GM18858 (cell line): ENCODE results near the gene TRIP10.

Experiments
- ATAC-seq: cut with Tn5 transposase; IDR thresholded peaks from one replicate; pipeline ENCODE4 v1.9.1; 2021; ENCODE audit not compliant: unreplicated experiment

TRIP10 gene

DNA sequence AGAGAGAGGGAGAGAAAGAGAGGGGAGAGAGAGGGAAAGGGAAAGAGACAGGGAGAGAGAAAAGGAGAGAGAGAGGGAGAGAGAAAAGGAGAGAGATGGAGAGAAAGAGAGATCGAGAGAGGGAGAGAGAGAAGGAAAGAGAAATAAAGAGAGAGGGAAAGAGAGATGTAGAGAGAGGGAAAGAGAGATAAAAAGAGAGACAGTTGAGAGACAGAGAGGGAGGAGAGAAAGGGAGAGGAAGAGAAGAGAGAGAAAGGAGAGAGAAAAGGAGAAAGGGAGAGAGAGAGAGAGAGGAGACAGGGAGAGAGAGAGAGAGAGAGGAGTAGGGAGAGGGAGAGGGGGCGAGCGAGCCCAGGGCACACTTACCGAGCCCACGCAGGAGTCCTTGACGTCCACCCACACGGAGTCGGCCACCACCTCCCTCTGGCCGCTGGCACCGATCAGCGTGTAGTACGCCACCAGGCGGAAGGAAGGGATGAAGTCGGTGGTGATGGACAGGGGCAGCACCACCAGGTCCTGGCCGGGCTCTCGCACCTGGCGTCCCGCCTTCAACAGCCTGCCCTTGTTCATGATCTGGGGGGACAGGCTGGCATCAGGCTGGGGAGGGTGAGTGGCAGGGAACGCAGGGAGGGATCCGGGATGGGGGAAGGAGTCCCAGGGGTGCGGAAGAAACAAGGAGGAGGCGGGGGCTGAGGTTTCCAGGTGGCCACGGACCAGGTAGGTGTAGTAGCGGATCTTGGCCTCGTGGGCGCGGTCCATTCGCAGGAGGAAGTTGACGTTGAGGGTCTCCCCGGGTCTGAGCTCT is 29.0 kb upstream of the TRIP10 start:
- ATAC-seq: no peak

DNA sequence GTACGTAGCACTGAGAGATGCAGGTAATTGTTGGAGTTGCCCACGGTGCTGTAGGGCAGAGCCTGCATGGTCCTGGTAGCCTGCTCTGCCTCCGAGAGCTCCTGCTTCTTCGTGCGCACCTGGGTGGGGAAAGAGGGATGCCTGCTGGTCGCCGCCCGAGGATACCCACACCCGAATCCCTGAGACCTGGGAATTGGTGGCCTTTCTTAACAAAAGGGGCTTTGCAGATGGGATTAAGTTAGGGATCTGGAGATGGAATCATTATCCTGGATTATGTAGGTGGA is 28.5 kb upstream of the TRIP10 start:
- no peak for ATAC-seq

DNA sequence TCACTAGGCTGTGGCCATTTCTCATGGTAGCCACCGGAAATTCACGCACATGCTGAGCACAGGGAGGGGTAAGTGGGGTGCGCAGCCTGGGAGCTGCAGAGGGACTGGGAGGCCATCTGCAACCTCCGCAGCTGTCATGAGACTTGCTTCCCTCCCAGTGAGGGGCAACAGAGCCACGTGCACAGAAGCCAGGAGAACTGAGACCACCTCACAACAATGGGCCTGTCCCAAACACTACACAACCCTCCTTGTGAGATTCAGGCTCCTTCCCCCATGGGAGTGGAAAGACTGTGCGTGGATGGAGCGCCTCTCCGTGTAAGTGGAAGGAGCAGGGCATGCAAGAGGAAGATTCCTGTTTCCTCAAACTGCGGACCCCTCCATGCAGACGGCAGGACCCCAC is 27.9 kb upstream of the TRIP10 start:
- no peak for ATAC-seq

DNA sequence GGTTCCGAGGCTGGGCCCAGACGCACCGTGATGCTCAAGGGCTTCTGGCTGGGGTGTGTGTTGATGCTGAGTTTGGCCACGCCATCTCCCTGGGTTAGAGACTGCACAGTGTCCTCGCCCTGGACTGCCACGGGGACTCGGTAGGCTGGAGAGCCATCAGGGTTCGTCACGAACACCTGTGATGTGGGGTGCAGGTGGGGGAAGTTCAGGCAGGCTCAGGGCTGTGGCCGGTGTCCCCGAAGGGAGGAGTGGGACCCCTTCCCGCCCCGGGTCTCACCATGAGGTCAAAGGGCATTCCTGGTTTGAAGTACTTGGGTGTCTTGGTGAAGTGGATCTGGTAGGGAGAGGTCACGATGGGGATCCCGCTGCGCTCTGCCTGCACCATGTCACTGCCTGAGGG is 27.2 kb upstream of the TRIP10 start:
- ATAC-seq: no peak

DNA sequence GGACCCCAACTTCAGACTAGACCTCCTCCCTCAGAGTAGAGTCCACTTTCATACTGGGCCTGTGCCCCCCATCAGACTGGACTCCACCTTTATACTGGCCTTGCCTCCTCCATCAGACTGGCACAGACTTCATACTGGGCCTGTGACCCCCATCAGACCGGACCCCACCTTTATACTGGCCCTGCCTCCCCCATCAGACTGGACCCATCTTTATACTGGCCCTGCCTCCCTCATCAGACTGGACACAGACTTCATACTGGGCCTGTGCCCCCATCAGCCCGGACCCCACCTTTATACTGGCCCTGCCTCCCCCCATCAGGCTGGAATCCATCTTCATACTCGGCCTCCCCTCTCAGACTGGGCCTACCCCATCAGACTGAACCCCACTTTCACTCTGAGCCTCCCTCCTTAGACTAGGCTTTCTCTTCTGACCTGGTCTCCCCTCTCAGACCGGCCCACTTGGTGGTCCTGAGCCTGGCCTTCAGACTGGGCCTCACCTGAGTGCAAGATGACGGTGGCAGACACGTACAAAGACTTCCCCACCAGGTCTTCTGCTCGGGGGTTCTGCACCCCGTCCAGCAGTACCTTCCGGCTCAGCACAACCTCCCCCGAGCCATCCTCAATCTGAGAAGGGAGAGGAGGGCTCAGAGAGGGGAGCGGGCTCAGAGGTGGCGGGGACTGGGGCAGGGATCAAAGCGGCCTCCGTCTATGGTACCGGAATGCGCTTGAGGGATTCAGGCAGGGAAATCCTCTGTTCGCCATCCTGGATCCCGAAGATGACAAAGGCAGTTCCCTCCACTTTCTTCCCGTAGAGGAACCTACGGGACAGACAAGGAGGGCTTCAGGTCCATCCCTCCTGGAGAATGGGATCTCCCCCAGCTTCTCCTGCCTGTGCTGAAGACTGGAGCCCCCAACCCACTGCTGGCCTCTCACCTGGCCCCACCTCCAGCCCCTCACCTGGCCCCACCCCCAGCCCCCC is 26.5 kb upstream of the TRIP10 start:
- ATAC-seq: no peak

DNA sequence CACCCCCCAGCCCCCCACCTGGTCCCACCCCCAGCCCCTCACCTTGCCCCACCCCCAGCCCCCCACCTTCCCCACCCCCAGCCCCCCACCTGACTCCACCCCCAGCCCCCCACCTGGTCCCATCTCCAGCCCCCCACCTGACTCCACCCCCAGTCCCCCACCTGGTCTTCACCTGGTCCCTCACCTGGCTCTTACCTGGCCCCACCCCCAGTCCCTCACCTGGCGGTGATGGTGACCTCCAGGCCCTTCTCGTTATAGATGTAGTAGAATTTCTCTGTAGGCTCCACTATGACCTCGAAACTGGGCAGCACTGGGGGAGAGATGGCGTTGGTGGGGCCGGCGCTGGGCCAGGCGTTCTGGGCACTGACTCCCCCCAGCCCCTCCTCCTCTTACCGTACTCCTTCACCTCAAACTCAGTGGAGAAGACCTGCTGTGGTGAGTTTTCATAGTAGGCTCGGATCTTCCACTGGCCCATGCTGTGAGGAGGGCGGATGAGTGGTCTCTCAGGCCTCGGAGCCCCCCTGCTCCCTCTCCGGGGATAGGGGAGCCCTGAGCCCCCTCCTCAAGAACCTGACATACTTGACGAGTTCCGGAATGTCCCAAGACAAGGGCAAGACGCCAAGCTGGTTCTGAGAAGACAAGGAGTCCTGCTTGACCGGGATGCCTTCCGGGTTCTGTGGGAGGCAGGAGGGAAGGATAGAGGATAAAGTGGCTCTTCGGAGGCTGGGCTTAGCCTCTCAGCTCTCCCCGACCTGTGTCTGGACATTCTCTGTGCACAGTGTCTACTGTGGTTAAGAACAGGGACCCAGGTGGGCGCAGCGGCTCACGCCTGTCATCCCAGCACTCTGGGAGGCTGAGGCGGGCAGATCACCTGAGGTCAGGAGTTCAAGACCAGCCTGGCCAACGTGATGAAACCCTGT is 25.4 kb upstream of the TRIP10 start:
- no peak for ATAC-seq

DNA sequence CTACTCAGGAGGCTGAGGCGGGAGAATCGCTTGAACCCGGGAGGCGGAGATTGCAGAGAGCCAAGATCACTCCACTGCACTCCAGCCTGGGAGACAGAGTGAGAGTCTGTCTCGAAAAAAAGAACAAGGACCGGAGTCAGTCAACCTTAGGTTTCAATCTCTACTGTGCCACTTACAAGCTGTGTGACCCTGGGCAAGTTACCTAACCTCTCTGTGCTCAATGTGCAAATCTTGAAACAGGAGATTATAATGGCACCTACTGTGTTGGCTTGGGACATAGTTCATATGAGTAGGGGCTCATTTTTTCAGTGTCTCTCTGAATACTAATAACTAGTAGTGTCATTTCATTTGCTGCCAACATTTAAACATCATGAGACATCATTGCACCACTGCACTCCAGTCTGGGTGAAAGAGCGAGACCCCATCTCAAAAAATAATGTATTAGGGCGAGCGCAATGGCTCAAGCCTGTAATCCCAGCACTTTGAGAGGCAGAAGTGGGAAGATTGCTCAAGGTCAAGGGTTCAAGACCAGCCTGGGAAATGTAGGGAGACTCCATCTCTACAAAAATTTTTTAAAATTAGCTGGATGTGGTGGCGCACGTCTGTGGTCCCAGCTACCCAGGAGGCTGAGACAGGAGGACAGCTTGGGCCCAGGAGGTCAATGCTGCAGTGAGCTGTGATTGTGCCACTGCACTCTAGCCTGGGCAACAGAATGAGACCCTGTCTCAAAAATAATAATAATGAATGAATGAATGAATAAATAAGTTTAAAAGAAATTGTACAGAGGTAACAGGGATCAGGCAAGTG is 24.5 kb upstream of the TRIP10 start:
- ATAC-seq: no peak

DNA sequence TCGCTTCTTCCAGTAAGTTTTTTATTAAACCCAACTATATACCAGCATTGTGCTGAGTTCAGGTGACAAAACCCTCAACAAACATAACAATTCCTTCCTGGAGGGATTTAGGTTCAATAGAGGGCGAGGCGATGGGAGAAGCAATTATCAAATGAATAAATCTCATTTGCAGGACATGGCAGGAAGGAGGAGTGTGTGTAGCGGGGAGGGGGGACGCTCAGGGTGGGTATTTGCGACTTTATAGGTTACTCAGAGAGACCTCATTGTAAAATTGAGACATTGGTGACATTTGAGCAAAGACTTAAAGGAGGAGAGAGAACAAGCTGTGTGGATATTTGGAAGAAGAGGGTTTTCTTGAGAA is 22.9 kb upstream of the TRIP10 start:
- ATAC-seq: no peak

DNA sequence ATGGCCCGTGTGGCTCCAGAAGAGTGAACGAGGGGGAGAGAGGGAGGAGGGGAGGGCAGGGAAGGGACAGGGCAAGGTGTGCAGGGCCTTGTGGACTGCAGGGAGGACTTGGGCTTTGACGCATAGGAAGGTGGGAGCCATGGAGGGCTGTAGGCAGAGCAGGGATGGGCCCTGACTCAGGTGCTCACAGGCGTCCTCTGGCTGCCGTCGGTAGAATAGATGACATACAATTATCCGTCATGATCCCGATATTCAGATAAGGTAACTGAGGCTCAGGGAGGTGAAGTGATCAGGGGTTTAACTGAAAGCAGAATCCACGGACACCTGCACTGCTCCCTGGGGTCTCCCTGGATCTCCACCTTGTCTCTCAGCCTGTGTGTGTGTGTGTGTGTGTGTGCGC is 22.4 kb upstream of the TRIP10 start:
- no peak for ATAC-seq

DNA sequence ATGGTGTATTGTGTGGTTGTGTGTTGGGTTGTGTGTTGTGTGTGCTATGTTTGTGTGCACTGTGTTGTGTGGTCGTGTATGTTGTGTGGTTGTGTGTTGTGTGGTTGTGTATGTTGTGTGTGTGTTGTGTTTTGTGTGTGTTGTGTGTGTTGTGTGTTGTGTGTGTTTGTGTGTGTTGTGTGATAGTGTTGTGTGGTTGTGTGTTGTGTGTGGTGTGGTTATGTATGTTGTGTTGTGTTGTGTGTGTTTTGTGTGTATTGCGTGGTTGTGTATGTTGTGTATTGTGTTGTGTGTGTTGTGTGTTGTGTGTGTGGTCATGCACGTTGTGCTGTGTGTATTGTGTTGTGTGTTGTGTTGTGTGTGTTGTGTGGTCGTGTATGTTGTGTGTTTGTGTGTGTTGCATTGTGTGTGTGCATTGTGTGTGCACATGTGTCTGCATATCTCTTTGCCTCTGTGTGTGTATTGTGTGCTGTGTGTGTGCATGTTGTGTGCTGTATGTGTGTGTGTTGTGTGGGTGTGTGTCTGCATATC is 22.0 kb upstream of the TRIP10 start:
- ATAC-seq: no peak

DNA sequence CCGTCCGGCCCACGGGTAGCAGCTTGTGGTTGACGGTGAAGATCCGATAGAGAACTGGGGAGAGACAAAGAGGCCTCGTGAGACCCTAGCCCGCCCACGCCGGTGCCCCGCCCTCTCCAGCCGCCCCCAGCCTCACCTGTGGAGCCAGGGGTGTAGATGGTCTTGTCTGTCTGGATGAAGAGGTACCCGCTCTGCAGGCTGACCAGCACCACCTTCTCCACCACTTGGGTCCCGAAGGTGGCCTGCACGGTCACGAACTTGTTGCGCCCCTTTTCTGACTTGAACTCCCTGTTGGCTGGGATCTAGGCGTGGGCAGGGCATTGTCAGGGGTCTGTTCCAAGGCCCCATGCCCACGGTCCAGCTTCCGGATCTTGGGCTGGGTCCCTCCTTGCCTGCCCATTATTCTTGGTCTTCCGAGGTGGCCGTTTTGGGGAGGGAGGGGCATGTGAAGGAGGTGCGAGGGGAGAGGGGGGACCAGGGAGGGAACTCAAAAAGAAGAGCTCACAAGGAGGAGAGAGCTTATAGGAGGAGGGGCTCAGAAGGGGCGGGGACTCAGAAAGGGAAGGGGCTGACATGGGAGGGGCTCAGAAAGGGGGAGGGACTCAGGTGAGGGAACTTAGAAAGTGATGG is 21.3 kb upstream of the TRIP10 start:
- no peak for ATAC-seq

DNA sequence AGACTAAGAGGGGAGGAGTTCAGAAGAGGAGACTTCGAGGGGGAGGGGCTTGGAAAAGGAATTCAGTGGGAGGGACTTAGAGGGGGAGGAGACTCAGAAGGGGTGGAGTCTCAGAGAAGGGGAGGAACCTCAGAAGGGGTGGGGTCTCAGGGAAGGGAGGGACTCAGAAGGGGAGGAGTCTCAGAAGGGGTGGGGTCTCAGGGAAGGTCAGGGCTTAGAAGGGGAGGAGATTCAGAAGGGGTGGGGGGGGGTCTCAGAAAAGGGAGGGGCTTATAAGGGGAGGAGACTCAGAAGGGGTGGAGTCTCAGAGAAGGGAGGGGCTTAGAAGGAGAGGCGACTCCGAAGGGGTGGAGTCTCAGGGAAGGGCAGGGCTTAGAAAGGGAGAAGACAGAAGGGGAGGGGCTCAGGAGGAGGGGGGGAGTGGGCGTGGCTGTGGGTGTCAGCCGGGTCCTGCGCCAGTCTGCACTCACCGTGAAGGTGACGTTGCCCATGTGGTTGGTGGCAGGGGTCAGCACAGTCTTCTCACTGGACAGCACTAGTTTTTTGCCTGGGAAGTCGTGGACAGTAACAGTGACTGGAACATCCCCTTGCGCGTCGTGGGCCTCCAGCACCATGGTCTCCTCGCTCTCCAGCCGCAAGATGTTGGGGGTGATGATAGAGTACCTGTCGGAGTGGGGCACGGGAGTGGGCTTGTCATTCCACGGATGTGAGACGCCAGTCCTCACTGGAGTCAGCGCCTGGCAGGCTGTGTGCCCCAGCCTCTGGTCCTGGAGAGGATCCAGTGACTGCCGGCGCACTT is 20.5 kb upstream of the TRIP10 start:
- no peak for ATAC-seq

DNA sequence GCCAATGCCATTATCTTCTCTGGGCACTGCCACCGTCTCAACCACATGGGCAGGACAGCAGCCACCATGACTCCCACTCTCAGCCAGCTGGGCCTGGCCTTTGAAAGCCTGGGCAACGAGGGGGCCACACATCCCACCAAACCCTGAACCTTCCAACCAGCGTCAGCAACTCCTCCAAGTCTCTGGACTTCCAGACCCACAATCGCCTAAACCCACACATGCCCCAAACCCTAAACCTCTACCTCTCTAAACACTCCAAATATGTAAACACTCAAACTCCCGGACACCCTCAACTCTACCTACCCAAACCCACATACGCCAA is 20.0 kb upstream of the TRIP10 start:
- ATAC-seq: no peak

DNA sequence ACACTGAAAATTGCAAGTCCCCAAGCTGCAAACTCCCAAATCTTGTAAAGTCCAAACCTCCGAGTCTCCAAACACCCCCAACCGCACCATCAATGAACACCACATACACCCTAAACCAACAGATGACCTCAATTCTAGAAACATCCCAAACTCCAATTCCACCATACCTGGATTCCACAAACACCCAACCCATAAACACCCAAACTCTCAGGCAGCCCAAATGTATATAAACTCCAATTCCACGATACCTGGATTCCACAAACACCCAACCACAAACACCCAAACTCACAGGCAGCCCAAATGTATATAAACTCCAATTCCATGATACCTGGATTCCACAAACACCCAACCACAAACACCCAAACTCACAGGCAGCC is 19.5 kb upstream of the TRIP10 start:
- ATAC-seq: no peak

DNA sequence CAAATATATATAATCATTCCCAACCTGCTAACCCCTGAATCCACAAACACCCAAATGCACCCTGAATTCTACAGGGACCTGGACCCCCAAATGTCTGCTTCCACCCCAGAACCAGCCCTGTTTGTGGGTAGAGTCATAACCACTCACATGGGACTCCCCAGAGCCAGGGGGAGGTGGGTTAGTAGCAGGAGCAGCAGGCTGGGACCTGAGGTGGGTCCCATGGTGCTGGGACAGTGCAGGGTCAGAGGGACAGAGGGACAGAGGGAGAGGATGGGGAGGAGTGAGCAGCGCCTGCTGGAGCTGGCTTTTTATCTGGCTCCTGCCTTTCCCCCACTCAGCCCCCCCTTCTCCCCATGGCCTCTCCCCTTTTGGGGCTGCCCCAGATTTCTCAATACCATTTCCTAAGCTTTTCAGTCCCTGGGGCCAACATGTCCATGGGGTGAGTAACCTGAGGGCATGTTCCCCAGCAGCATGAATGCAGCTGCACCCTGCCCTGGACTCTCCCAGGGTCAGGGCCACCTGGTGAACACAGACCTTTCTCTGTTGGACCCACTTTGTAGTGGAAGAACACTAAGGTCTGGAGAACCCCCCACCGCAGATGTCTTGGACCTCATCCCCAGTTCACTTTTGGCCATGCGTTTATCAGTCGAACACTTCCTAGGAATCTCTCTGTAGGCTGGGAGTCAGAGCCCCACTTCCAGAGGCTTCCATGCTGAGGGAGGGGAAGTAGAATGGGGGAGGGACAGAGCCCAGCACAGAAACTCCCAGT is 18.9 kb upstream of the TRIP10 start, which contains the start of gene C3:
Gene C3 (minus strand): TSS at position 282 of the 769 bp plus-strand sequence. CDS start 61 bp downstream, at position 221.
- no peak for ATAC-seq

DNA sequence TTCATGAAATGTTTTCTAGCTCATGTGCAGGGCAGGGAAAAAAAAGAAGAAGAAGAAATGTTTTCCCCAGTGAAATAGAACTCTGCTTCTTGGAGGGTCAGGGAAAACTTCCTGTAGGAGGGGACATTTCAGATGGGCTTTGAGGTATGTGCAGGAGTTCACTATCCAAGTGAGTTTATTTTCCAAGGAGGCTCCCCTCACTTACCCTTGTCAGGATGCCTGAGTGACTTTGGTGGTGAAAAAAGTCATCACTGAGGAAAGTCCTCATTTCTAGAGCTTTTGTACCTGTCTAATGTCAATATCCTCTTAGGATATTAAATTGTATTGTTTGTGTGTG is 18.4 kb upstream of the TRIP10 start:
- no peak for ATAC-seq

DNA sequence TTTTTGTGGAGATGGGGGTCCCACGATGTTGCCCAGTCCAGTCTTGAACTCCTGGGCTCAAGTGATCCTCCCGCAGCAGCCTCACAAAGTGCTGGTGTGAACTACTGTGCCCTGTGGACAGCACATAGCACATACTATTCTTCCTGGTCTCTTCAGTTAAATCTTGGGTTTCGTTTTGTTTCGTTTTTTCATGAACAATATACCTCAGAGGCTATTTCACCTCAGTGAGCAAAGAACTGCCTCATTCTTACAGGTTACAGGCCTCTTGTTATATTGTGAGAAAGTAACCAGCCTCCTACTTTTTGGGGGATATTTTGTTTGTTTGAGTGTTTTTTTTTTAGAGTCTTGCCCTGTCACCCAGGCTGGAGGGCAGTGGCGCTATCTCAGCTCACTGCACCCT is 17.7 kb upstream of the TRIP10 start:
- peak; percentile 51 for ATAC-seq

DNA sequence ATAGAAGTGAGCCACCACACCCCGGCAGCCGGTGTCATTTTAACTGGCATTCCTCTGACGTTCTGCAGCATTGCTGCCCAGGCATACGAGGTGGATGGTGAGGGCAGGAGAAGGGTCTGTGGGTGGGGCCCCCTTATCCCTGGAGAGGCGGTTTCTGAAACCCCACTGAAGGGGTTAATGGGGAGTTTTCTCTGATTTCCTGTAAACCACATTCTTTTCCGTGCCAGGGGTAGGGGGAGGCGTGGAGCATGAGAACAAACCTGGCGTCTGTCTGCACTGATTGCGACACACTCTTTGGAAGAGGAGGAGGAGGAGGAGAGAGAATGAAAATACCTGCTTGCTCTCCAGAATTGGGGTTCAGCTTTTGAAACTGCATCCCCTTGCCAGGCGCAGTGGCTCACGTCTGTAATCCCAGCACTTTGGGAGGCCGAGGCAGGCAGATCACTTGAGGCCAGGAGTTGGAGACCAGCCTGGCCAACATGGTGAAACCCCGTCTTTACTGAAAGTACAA is 16.3 kb upstream of the TRIP10 start:
- no peak for ATAC-seq
